A549 (cell line): ENCODE results near the gene AGTRAP. TPM values are rescaled to one million over a fixed set of nuclear protein-coding genes. Genes with fewer than 3 reads are reported as not detected.

Source experiments
- ATAC-seq, 2 experiments: fragments of 200-7000 bp in 1 of 2; fragments of >200 bp in 1 of 2; cut with Nextera tagmentation in 1 of 2; cut with Tn5 transposase in 1 of 2; 3 replicates each; pipeline versions ENCODE4 v1.8.0 to v1.9.1; 2018 to 2020; ENCODE audit warnings: mild to moderate bottlenecking in 1 of 2, moderate library complexity in 1 of 2
- CTCF ChIA-PET: fragments of 300-600 bp; sonication (Branson Sonifier 250); formaldehyde crosslinking; extraction: SDS; loops from one replicate; lab custom pipeline; 2021; ENCODE audit warnings: antibody characterized with exemption, inconsistent platforms; lab: Yijun Ruan, JAX
- POLR2A ChIA-PET: fragments of 350-600 bp; formaldehyde crosslinking; extraction: SDS; loops from one replicate; lab custom pipeline; 2021; ENCODE audit warnings: antibody characterized with exemption, inconsistent platforms; lab: Yijun Ruan, JAX
- DNase-seq, 2 experiments: peaks; one replicate each; pipeline versions ENCODE4 v3.0.0 to v3.0.0-alpha.2; 2011 to 2016; ENCODE audit warnings: low read depth in 1 of 2, low spot score in 1 of 2
- FAIRE-seq: peaks from 2 replicates; lab custom pipeline; 2011; peaks lifted over from hg19 to GRCh38; lab: Jason Lieb, UNC
- H3K27ac ChIP-seq, 2 experiments: fragments of >200 bp; sonication (Bioruptor Twin); formaldehyde crosslinking; 3 replicates each; pipeline ENCODE4 v1.5.1; 2016 to 2017
- H3K4me1 ChIP-seq: fragments of >200 bp; sonication (Bioruptor Twin); formaldehyde crosslinking; 3 replicates; pipeline ENCODE4 v1.6.1; 2016
- H3K4me2 ChIP-seq: fragments of >200 bp; sonication (Bioruptor Twin); formaldehyde crosslinking; 3 replicates; pipeline ENCODE4 v1.6.1; 2016
- H3K4me3 ChIP-seq: fragments of >200 bp; sonication (Bioruptor Twin); formaldehyde crosslinking; 3 replicates; pipeline ENCODE4 v1.5.1; 2016
- H3K9me3 ChIP-seq: fragments of >200 bp; sonication (Bioruptor Twin); formaldehyde crosslinking; 3 replicates; pipeline ENCODE4 v1.6.1; 2016
- CBX8 ChIP-seq: fragments of 200-600 bp; sonication (generic); IDR thresholded peaks from 2 replicates; pipeline ENCODE4 v1.6.1; 2016
- EP300 ChIP-seq, 2 experiments: fragments of >200 bp; sonication (Bioruptor Twin); formaldehyde crosslinking; IDR thresholded peaks; 2 replicates in 1 of 2; 3 replicates in 1 of 2; pipeline ENCODE4 v1.6.1; 2016 to 2017
- HEYL ChIP-seq: fragments of 250-450 bp; sonication (Bioruptor Pico); IDR thresholded peaks from 2 replicates; pipeline ENCODE4 v1.8.0; 2021; ENCODE audit warnings: mild to moderate bottlenecking, moderate library complexity
- HOXB5 ChIP-seq: fragments of 250-450 bp; sonication (Bioruptor Pico); IDR thresholded peaks from 2 replicates; pipeline ENCODE4 v1.5.0; 2020; ENCODE audit warnings: mild to moderate bottlenecking, moderate library complexity
- JUNB ChIP-seq: fragments of >200 bp; sonication (Bioruptor Twin); formaldehyde crosslinking; IDR thresholded peaks from 2 replicates; pipeline ENCODE4 v1.6.1; 2016
- MAZ ChIP-seq: fragments of 150-350 bp; IDR thresholded peaks from 2 replicates; pipeline ENCODE4 v1.6.1; 2014; ENCODE audit warnings: antibody characterized with exemption, low read depth, low read length, borderline replicate concordance
- MYC ChIP-seq: IDR thresholded peaks from 2 replicates; pipeline ENCODE4 v1.6.1; 2012; ENCODE audit warnings: mild to moderate bottlenecking, inconsistent platforms, low read length, improper control_type of control experiment, borderline replicate concordance
- NFE2L2 ChIP-seq: fragments of 150-350 bp; conservative IDR thresholded peaks from 2 replicates; pipeline ENCODE4 v1.6.1; 2014; ENCODE audit warnings: low read length
- NR3C1 ChIP-seq: fragments of >200 bp; sonication (Bioruptor Twin); formaldehyde crosslinking; IDR thresholded peaks from 3 replicates; pipeline ENCODE4 v1.6.1; 2017
- PHF8 ChIP-seq: fragments of 200-600 bp; sonication (generic); IDR thresholded peaks from 2 replicates; pipeline ENCODE4 v1.6.1; 2016; ENCODE audit warnings: low read depth, mild to moderate bottlenecking, antibody characterized with exemption, moderate library complexity, borderline replicate concordance
- POLR2AphosphoS2 ChIP-seq: conservative IDR thresholded peaks from 2 replicates; pipeline ENCODE4 v1.6.1; 2012; ENCODE audit warnings: low read length, improper control_type of control experiment, inconsistent platforms
- RAD21 ChIP-seq, 2 experiments: fragments of >200 bp in 1 of 2; sonication (Bioruptor Twin) in 1 of 2; formaldehyde crosslinking in 1 of 2; IDR thresholded peaks in 1 of 2; conservative IDR thresholded peaks in 1 of 2; 2 replicates in 1 of 2; 3 replicates in 1 of 2; pipeline ENCODE4 v1.6.1; 2012 to 2018; ENCODE audit warnings: inconsistent platforms in 1 of 2
- RARB ChIP-seq: fragments of 250-450 bp; sonication (Bioruptor Pico); IDR thresholded peaks from 2 replicates; pipeline ENCODE4 v1.8.0; 2021; ENCODE audit warnings: mild to moderate bottlenecking, moderate library complexity
- RFX5 ChIP-seq: fragments of 450-650 bp; IDR thresholded peaks from 2 replicates; pipeline ENCODE4 v1.7.1; 2014; ENCODE audit warnings: antibody characterized with exemption, mild to moderate bottlenecking, moderate library complexity
- TP53 ChIP-seq: fragments of 250-450 bp; sonication (Bioruptor Pico); IDR thresholded peaks from 2 replicates; pipeline ENCODE4 v1.5.0; 2021; ENCODE audit warnings: mild to moderate bottlenecking, moderate library complexity
- ZFP36 ChIP-seq: fragments of 450-650 bp; IDR thresholded peaks from 2 replicates; pipeline ENCODE4 v1.6.1; 2014; ENCODE audit warnings: borderline replicate concordance; ENCODE audit not compliant: partially characterized antibody
- WGBS: methylation state at CpG from one replicate; pipeline ENCODE4 v1.1.6; 2017; ENCODE audit errors: missing lambda C conversion rate; 5-methylcytosine and 5-hydroxymethylcytosine counted together
- polyA plus RNA-seq, 4 experiments: library from polyadenylated mRNA; depleted of rRNA in 3 of 4; stranded (reverse); fragments of >200 nt; fragmentation: RNase III in 1 of 4; extraction: RNeasy Plus Mini Kit Qiagen cat#74134 plus additional on column Dnase treatment in 1 of 4; gene quantifications; 2 replicates in 3 of 4; 3 replicates in 1 of 4; pipeline ENCODE4 v1.2.3, GENCODE V29; 2011 to 2017
- TF ChIP-seq, protein P1 (sequence below): IDR thresholded peaks from 2 replicates; pipeline ENCODE4 v1.6.1; 2012
- TF ChIP-seq, protein P2 (sequence below): fragments of 450-650 bp; IDR thresholded peaks from 2 replicates; pipeline ENCODE4 v1.6.1; 2014; ENCODE audit warnings: antibody characterized with exemption
- TF ChIP-seq, protein P3 (sequence below): fragments of 200-600 bp; sonication (generic); IDR thresholded peaks from 2 replicates; pipeline ENCODE4 v1.6.1; 2016; ENCODE audit warnings: antibody characterized with exemption, mild to moderate bottlenecking, moderate library complexity
- TF ChIP-seq, protein P4 (sequence below): fragments of 250-450 bp; sonication (Bioruptor Pico); IDR thresholded peaks from 2 replicates; pipeline ENCODE4 v1.5.0; 2020; ENCODE audit warnings: low read depth, mild to moderate bottlenecking, moderate library complexity

AGTRAP gene
- polyA plus RNA-seq, 2 of the 4 experiments (the other 2 are of a cell fraction): 26.9 to 57.5 TPM

DNA sequence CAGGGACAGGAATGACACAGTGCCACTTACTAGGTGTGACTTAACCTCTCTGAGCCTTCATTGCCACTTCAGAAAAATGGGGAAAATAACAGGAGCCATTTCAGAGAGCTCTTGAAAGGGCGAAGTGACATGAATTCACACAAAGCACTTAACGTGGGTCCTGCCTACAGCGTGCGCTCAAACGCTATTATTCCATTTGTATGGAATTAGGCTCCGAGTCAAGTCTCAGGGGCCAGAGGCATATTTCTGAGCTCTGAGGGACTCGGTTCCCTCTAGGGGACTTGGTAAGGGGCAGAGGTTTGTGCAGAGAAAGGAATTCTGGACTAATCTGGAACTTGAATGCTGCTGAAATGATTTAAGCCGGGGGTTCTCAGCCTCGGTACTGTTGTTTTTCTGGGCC, 30.3 kb upstream of the AGTRAP start:
- 56% methylated on average over 9 of the region's 9 CpGs for WGBS

DNA sequence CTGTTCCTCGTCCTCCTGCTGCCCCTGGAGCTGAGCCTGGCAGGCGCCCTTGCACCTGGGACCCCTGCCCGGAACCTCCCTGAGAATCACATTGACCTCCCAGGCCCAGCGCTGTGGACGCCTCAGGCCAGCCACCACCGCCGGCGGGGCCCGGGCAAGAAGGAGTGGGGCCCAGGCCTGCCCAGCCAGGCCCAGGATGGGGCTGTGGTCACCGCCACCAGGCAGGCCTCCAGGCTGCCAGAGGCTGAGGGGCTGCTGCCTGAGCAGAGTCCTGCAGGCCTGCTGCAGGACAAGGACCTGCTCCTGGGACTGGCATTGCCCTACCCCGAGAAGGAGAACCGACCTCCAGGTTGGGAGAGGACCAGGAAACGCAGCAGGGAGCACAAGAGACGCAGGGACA, 29.6 kb upstream of the AGTRAP start:
- ATAC-seq (no peak), DNase-seq (no peak), FAIRE-seq (no peak)
- ChIA-PET CTCF (interaction anchor here (1.6 to 3.1 kb wide), 2 partner anchors 56 to 64 kb away, joined by 4 to 10 read pairs; no protein-coding TSS in a partner anchor), POLR2A (no interaction called here)
- no peaks in the 10 kb centered on the region for H3K9me3 ChIP-seq
- no peak overlapping the region for H3K27ac ChIP-seq
- 0 out of 3 replicates have a peak, but pooled peaks cover 4% of the 10 kb centered on the region for H3K4me1 ChIP-seq
- H3K4me2 ChIP-seq: no peak overlapping the region
- TF ChIP-seq ZFP36 (peak; percentile 63), CBX8 (no peak), JUNB (no peak)
- no peak overlapping the region for H3K4me3 ChIP-seq
- 39% methylated on average over 4 of the region's 14 CpGs for WGBS

More for the DNA sequence above, 30.3 kb upstream of the AGTRAP start:
- CTCF ChIA-PET: interaction anchor here (1.4 to 3.1 kb wide), 4 partner anchors 10 to 64 kb away, joined by 3 to 10 read pairs (median 5); no protein-coding TSS in a partner anchor
- TF ChIP-seq POLR2AphosphoS2 (no peak), NR3C1 (no peak), MYC (no peak), HOXB5 (CRISPR knock-in tag) (no peak), RARB (CRISPR knock-in tag) (no peak), NFE2L2 (no peak), RAD21 (conservative IDR thresholded peaks at IDR 0.05 in 1 of 2, IDR thresholded peaks at IDR 0.05 in 1 of 2) (no peak), RFX5 (no peak), TP53 (CRISPR knock-in tag) (no peak), EP300 (IDR thresholded peaks at IDR 0.05) (no peak), PHF8 (no peak), MAZ (no peak), HEYL (CRISPR knock-in tag) (no peak)
- TF ChIP-seq, protein P1, sequence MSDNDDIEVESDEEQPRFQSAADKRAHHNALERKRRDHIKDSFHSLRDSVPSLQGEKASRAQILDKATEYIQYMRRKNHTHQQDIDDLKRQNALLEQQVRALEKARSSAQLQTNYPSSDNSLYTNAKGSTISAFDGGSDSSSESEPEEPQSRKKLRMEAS: no peak
- TF ChIP-seq, protein P2, sequence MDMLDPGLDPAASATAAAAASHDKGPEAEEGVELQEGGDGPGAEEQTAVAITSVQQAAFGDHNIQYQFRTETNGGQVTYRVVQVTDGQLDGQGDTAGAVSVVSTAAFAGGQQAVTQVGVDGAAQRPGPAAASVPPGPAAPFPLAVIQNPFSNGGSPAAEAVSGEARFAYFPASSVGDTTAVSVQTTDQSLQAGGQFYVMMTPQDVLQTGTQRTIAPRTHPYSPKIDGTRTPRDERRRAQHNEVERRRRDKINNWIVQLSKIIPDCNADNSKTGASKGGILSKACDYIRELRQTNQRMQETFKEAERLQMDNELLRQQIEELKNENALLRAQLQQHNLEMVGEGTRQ: no peak
- TF ChIP-seq, protein P3, sequence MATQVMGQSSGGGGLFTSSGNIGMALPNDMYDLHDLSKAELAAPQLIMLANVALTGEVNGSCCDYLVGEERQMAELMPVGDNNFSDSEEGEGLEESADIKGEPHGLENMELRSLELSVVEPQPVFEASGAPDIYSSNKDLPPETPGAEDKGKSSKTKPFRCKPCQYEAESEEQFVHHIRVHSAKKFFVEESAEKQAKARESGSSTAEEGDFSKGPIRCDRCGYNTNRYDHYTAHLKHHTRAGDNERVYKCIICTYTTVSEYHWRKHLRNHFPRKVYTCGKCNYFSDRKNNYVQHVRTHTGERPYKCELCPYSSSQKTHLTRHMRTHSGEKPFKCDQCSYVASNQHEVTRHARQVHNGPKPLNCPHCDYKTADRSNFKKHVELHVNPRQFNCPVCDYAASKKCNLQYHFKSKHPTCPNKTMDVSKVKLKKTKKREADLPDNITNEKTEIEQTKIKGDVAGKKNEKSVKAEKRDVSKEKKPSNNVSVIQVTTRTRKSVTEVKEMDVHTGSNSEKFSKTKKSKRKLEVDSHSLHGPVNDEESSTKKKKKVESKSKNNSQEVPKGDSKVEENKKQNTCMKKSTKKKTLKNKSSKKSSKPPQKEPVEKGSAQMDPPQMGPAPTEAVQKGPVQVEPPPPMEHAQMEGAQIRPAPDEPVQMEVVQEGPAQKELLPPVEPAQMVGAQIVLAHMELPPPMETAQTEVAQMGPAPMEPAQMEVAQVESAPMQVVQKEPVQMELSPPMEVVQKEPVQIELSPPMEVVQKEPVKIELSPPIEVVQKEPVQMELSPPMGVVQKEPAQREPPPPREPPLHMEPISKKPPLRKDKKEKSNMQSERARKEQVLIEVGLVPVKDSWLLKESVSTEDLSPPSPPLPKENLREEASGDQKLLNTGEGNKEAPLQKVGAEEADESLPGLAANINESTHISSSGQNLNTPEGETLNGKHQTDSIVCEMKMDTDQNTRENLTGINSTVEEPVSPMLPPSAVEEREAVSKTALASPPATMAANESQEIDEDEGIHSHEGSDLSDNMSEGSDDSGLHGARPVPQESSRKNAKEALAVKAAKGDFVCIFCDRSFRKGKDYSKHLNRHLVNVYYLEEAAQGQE: no peak
- TF ChIP-seq, protein P4, sequence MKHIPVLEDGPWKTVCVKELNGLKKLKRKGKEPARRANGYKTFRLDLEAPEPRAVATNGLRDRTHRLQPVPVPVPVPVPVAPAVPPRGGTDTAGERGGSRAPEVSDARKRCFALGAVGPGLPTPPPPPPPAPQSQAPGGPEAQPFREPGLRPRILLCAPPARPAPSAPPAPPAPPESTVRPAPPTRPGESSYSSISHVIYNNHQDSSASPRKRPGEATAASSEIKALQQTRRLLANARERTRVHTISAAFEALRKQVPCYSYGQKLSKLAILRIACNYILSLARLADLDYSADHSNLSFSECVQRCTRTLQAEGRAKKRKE: no peak
- H3K4me1 ChIP-seq: 0 out of 3 replicates have a peak, but pooled peaks cover 4% of the 10 kb centered on the region
- no peak overlapping the region for H3K27ac ChIP-seq
- FAIRE-seq (no peak), ATAC-seq (no peak), DNase-seq (no peak)
- POLR2A ChIA-PET: interaction anchor here (0.5 kb wide), 1 partner anchor 199 kb away, joined by 3 read pairs; no protein-coding TSS in a partner anchor
- H3K4me2 ChIP-seq: no peak overlapping the region
- H3K9me3 ChIP-seq: no peaks in the 10 kb centered on the region
- H3K4me3 ChIP-seq: no peak overlapping the region
